ENCODE measurements around the gene EVX2. TPM values are rescaled to one million over a fixed set of nuclear protein-coding genes. Genes with fewer than 3 reads are reported as not detected.

EVX2 gene
- total RNA-seq, 1 experiment from 2014 or later: not detected

DNA sequence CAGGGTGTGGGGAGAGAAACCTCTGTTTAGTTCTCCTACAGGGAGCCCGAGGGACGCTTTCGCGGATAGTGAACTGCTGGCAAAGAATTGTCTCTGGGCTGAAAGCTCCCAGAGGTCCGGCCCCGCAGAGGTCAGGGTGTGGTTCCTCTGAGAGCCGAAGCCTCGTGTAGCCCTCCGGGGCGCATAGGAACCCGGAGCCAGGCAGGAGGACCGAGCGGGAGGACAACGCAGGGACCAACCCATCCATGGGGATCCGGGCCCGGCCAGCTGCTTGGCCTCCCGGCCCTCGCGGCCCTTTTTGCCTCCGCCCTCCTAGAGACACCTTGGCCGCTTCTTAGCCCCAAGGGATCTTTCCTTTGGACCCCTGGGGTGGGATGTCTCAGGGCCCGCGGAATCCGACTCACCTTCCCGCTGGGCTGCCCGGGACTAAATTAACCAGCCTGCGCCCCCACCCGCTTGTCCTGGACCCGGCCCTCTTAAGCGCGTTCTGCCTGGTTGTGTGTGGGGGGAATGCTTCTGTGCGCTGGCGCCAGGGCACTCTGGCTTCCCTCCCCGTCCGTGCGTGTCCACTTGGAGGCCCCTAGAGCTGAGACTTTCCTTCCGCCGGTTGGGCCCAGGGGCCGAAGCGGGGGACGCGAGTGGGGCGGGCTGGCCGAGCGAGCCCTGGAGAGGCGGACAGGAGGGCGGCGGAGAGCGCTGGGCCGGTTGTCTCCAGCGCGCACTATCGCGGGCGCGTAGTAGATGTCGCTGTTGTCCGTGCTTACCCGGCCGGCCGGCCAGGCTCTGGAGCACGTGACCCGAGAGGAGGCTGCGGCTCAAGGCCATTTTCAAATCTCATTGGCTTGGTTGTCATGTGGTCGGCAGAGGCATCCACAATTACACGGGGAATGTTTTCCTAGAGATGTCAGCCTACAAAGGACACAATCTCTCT is 32.4 kb upstream of the EVX2 start, which contains the start of gene HOXD10:
HOXD10 (plus strand) TSS at position 896 of the 931 bp plus-strand sequence. CDS start 56 bp downstream, outside the sequence.
- H3K27ac Mint-ChIP-seq (ENCODE audit: low read depth, unreplicated experiment): no peak within 1 kb of the TSS
- H3K9me3 Mint-ChIP-seq (ENCODE audit: unreplicated experiment): no peaks in the 10 kb centered on the region
- ChIA-PET CTCF (interaction anchor here (0.6 to 1.9 kb wide), 5 partner anchors 9 to 1032 kb away, joined by 3 to 12 read pairs (median 3); partner anchors contain the start of gene HOXD11), POLR2A (no interaction called here)
- no peaks in the 10 kb centered on the region for H3K36me3 Mint-ChIP-seq (ENCODE audit: insufficient read depth, unreplicated experiment)
- TF ChIP-seq, protein P1, sequence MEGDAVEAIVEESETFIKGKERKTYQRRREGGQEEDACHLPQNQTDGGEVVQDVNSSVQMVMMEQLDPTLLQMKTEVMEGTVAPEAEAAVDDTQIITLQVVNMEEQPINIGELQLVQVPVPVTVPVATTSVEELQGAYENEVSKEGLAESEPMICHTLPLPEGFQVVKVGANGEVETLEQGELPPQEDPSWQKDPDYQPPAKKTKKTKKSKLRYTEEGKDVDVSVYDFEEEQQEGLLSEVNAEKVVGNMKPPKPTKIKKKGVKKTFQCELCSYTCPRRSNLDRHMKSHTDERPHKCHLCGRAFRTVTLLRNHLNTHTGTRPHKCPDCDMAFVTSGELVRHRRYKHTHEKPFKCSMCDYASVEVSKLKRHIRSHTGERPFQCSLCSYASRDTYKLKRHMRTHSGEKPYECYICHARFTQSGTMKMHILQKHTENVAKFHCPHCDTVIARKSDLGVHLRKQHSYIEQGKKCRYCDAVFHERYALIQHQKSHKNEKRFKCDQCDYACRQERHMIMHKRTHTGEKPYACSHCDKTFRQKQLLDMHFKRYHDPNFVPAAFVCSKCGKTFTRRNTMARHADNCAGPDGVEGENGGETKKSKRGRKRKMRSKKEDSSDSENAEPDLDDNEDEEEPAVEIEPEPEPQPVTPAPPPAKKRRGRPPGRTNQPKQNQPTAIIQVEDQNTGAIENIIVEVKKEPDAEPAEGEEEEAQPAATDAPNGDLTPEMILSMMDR (IDR thresholded peaks at IDR 0.05; ENCODE audit: unreplicated experiment): no peak
- no peaks in the 10 kb centered on the region for H3K4me1 Mint-ChIP-seq (ENCODE audit: insufficient read depth, unreplicated experiment)
- DNase-seq (ENCODE audit: unreplicated experiment): no peak
- no TSS peak for BruUV-seq (replicated peaks)
- peak within 1 kb of the TSS; percentile 28 for H3K4me3 Mint-ChIP-seq (ENCODE audit: unreplicated experiment)
- peaks cover 48% of the 10 kb centered on the region for H3K27me3 Mint-ChIP-seq (ENCODE audit: insufficient read depth, unreplicated experiment)
- intact Hi-C loops (cut with micrococcal nuclease): no loop called here

GRCh38 chr2:176114930-176115625 is 31.3 kb upstream of the EVX2 start:
- Mint-ChIP-seq H3K4me1 (ENCODE audit: insufficient read depth, unreplicated experiment) (no peaks in the 10 kb centered on the region), H3K27me3 (ENCODE audit: insufficient read depth, unreplicated experiment) (peaks cover 41% of the 10 kb centered on the region), H3K36me3 (ENCODE audit: insufficient read depth, unreplicated experiment) (no peaks in the 10 kb centered on the region), H3K27ac (ENCODE audit: low read depth, unreplicated experiment) (no peak overlapping the region), H3K4me3 (ENCODE audit: unreplicated experiment) (no peak overlapping the region), H3K9me3 (ENCODE audit: unreplicated experiment) (no peaks in the 10 kb centered on the region)
- POLR2A ChIA-PET: interaction anchor here (0.7 kb wide), 1 partner anchor 529 kb away, joined by 3 read pairs; no protein-coding TSS in a partner anchor
- intact Hi-C loops (cut with micrococcal nuclease): no loop called here
- TF ChIP-seq, protein P1 (IDR thresholded peaks at IDR 0.05; ENCODE audit: unreplicated experiment): no peak
- BruUV-seq (replicated peaks): no TSS peak
- no peak for DNase-seq (ENCODE audit: unreplicated experiment)
- CTCF ChIA-PET: interaction anchor here (1.4 kb wide), 1 partner anchor 12 kb away, joined by 4 read pairs; no protein-coding TSS in a partner anchor

DNA sequence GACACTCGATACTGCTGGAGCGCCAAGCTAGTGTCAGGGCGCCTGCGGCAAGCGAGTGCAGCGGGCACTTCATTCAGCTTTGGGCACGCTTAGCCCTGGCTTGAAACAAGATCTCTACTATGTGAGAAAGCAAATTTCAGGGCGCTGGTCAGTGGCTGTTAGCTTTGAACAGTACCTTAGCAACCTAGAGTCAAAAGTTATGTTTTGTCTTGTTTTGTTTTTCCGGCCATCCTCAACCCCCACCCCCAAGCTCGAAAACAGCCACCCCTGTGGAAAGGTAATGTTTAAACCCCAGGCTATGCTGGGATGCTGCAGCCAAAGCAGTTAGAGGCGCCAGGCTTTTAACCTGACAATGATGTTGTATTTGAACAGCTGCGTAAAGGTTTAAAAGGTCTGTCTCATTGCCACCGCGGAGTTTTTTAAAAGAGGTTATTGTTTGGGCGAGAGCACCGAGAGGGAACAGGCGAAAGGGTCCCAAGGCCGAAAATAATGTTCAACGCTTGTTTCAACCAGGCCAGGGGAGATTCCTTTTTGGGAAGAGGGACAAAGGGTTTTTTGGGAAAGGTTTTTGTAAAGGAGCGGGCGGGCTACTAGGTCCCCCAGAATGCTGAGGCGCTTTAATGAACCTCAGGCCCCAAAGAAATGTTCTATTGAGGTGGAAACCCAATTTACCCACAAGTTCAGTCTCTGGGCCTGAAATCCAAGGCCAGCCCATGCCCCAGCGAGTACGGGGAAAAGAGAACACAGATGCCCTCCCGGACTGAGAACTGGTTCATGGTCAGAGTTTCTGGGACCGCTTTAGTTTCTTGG is 30.6 kb upstream of the EVX2 start:
- no TSS peak for BruUV-seq (replicated peaks)
- H3K36me3 Mint-ChIP-seq (ENCODE audit: insufficient read depth, unreplicated experiment): no peaks in the 10 kb centered on the region
- CTCF ChIA-PET: interaction anchor here (1.4 to 1.6 kb wide), 2 partner anchors 12 to 13 kb away, joined by 4 to 5 read pairs; no protein-coding TSS in a partner anchor
- H3K4me3 Mint-ChIP-seq (ENCODE audit: unreplicated experiment): no peak overlapping the region
- DNase-seq (ENCODE audit: unreplicated experiment): no peak
- H3K27me3 Mint-ChIP-seq (ENCODE audit: insufficient read depth, unreplicated experiment): peaks cover 33% of the 10 kb centered on the region
- H3K4me1 Mint-ChIP-seq (ENCODE audit: insufficient read depth, unreplicated experiment): no peaks in the 10 kb centered on the region
- TF ChIP-seq, protein P1 (IDR thresholded peaks at IDR 0.05; ENCODE audit: unreplicated experiment): no peak
- H3K9me3 Mint-ChIP-seq (ENCODE audit: unreplicated experiment): no peaks in the 10 kb centered on the region
- no peak overlapping the region for H3K27ac Mint-ChIP-seq (ENCODE audit: low read depth, unreplicated experiment)
- intact Hi-C loops (cut with micrococcal nuclease): no loop called here
- POLR2A ChIA-PET: interaction anchor here (0.6 to 0.7 kb wide), 2 partner anchors 16 to 352 kb away, joined by 3 read pairs; no protein-coding TSS in a partner anchor
